Activated CD8-positive, alpha-beta T cell treated with anti-CD3 and anti-CD28 coated beads for 36 hours (primary cell): ENCODE measurements around the gene TMC8. TPM values are rescaled to one million over a fixed set of nuclear protein-coding genes. Genes with fewer than 3 reads are reported as not detected.
"Not testable (repeated sequence)": the region's sequence is repeated elsewhere in the genome, so short reads cannot be mapped to it uniquely, and the experiment has no call there.

Experiments
- ATAC-seq: fragments of 200-7000 bp; cut with Tn5 transposase; one replicate; pipeline ENCODE4 v1.10.0; 2021; ENCODE audit warnings: mild to moderate bottlenecking, moderate library complexity
- CTCF ChIA-PET: fragments of 350-600 bp; sonication (Branson Sonifier 250); formaldehyde crosslinking; loops from one replicate; lab custom pipeline; 2021; ENCODE audit warnings: antibody characterized with exemption; lab: Charles Lee
- POLR2A ChIA-PET: fragments of 350-600 bp; sonication (Branson Sonifier 250); formaldehyde crosslinking; loops from one replicate; lab custom pipeline; 2021; ENCODE audit warnings: antibody characterized with exemption; lab: Charles Lee
- DNase-seq: peaks from one replicate; pipeline ENCODE4 v3.0.0-alpha.2; 2020
- H3K27ac Mint-ChIP-seq: one replicate; pipeline ENCODE4 v1.8.0; 2021; ENCODE audit warnings: mild to moderate bottlenecking, mixed read lengths
- H3K27me3 Mint-ChIP-seq: one replicate; pipeline ENCODE4 v1.8.0; 2021; ENCODE audit warnings: mixed read lengths
- H3K36me3 Mint-ChIP-seq: one replicate; pipeline ENCODE4 v1.8.0; 2021; ENCODE audit warnings: low read depth, mixed read lengths
- H3K4me1 Mint-ChIP-seq: one replicate; pipeline ENCODE4 v1.8.0; 2021; ENCODE audit warnings: low read depth, mixed read lengths
- H3K4me3 Mint-ChIP-seq: one replicate; pipeline ENCODE4 v1.8.0; 2021; ENCODE audit warnings: mild to moderate bottlenecking, moderate library complexity, mixed read lengths
- H3K9me3 Mint-ChIP-seq: one replicate; pipeline ENCODE4 v1.8.0; 2021; ENCODE audit warnings: mixed read lengths
- intact Hi-C: fragments of 100-400 bp; cut with micrococcal nuclease; formaldehyde crosslinking; loops from one replicate; pipeline ENCODE4 v1.10.0; 2022
- total RNA-seq, 2 experiments: library from RNA; stranded (reverse); gene quantifications; one replicate each; pipeline ENCODE4 v1.2.3, GENCODE V29; 2021
- TF ChIP-seq, protein P1 (sequence below): fragments of 200-600 bp; IDR thresholded peaks from one replicate; pipeline ENCODE4 v1.8.0; 2022; ENCODE audit warnings: antibody characterized with exemption, mild to moderate bottlenecking

Gene TMC8
- total RNA-seq, 2 experiments from 2014 or later, result 182 to 197 TPM

DNA sequence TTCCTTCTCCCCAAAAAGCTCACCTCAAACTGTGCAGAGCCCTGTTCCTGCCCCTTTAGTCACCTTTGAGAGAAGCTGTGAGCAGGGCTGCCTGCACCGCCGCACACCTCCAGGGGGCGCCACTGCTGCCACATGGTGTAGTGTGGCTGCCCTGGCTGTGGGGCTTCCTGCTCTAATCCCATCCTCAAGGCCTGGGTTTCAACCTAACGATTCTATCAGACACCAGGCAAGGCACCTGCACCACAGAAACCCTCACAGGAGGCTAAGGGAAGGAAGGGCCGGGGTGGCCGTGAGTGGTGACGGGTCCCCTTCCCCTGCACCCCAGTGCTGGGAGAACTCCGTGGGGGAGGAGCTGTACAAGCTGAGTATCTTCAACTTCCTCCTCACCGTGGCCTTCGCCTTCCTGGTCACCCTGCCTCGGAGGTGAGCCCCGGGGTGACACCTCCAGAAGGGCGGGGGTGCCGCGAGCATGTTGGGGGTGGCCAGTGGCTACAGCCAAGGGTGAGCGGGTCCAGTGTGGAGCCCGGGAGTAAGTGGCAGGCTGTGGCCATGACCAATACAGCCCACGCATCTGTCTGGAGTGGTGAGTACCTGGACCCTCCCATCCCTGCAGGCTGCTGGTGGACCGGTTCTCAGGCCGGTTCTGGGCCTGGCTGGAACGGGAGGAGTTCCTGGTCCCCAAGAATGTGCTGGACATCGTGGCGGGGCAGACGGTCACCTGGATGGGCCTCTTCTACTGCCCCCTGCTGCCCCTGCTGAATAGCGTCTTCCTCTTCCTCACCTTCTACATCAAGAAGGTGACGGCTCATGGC is 7.0 kb downstream of the TMC8 start:
- H3K4me3 Mint-ChIP-seq, result peak overlapping the region; percentile 33

DNA sequence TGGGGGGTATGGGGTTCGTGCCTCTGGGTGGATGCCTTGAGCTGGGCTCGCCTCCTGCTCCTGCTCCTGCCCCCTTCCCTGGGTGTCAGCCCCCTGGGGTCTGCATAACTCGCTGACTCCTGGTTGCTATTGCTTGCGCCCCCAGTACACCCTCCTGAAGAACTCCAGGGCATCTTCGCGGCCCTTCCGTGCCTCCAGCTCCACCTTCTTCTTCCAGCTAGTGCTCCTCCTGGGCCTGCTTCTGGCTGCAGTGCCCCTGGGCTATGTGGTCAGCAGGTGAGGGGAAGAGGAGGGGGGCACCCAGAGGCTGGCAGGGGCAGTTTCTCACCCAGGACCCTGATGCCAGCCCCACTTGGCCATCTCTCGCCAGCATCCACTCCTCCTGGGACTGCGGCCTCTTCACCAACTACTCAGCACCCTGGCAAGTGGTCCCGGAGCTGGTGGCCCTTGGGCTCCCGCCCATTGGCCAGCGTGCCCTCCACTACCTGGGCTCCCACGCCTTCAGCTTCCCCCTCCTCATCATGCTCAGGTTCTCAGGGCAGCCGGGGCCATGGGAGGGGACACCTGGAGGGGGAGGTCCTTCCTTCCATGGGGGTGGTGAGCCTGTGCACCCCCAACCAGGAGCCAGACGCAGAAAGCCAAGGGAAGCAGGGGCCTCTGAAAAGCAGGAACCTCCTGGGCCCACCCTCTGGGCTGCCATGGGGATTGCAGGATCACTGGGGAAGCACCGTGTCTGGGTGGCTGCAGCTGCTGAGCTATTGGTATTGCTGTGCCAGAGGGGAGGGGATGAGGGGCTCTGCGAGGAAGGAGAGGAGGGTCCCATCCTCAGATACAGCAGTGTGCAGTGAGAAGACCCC is 7.9 kb downstream of the TMC8 start:
- Mint-ChIP-seq H3K9me3 (no peaks in the 10 kb centered on the region), H3K4me3 (no peak overlapping the region), H3K27ac (no peak overlapping the region), H3K27me3 (no peaks in the 10 kb centered on the region), H3K36me3 (peaks cover 68% of the 10 kb centered on the region), H3K4me1 (peaks cover 80% of the 10 kb centered on the region)
- DNase-seq (no peak), ATAC-seq (no peak)
- ChIA-PET CTCF (interaction anchor here (0.9 to 6.4 kb wide), 15 partner anchors 8 to 244 kb away, joined by 3 to 83 read pairs (median 4); partner anchors contain the start of genes AFMID, TK1 and TMC6), POLR2A (interaction anchor here (0.6 to 19.2 kb wide), 7 partner anchors 8 to 48 kb away, joined by 3 to 335 read pairs (median 5); partner anchors contain the start of genes C17orf99, TK1, TMC6 and TMC8)
- TF ChIP-seq, protein P1, sequence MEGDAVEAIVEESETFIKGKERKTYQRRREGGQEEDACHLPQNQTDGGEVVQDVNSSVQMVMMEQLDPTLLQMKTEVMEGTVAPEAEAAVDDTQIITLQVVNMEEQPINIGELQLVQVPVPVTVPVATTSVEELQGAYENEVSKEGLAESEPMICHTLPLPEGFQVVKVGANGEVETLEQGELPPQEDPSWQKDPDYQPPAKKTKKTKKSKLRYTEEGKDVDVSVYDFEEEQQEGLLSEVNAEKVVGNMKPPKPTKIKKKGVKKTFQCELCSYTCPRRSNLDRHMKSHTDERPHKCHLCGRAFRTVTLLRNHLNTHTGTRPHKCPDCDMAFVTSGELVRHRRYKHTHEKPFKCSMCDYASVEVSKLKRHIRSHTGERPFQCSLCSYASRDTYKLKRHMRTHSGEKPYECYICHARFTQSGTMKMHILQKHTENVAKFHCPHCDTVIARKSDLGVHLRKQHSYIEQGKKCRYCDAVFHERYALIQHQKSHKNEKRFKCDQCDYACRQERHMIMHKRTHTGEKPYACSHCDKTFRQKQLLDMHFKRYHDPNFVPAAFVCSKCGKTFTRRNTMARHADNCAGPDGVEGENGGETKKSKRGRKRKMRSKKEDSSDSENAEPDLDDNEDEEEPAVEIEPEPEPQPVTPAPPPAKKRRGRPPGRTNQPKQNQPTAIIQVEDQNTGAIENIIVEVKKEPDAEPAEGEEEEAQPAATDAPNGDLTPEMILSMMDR, result no peak
- intact Hi-C loops, result no loop called here

More for the DNA sequence above, 7.0 kb downstream of the TMC8 start:
- no peaks in the 10 kb centered on the region for H3K9me3 Mint-ChIP-seq
- no peaks in the 10 kb centered on the region for H3K27me3 Mint-ChIP-seq
- POLR2A ChIA-PET, result interaction anchor here (0.6 to 19.2 kb wide), 8 partner anchors 9 to 36 kb away, joined by 3 to 335 read pairs (median 6); partner anchors contain the start of genes C17orf99, TMC6 and TMC8
- CTCF ChIA-PET, result interaction anchor here (0.9 to 6.4 kb wide), 17 partner anchors 9 to 245 kb away, joined by 3 to 83 read pairs (median 4); partner anchors contain the start of genes AFMID, TK1 and TMC6
- ATAC-seq (no peak), DNase-seq (peak; percentile 78)
- TF ChIP-seq, protein P1, result peak; percentile 91
- peaks cover 80% of the 10 kb centered on the region for H3K4me1 Mint-ChIP-seq
- peaks cover 74% of the 10 kb centered on the region for H3K36me3 Mint-ChIP-seq
- H3K27ac Mint-ChIP-seq, result peak overlapping the region; percentile 74
- intact Hi-C loops, result no loop called here

DNA sequence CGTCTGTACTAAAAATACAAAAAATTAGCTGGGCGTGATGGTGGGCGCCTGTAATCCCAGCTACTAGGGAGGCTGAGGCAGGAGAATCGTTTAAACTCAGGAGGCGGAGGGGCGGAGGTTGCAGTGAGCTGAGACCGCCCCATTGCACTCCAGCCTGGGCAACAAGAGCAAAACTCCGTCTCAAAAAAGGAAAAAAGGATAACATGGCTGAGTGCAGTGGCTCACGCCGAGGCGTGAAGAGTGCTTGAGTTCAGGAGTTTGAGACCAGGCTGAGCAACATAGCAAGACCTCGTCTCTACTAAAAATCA is 9.2 kb downstream of the TMC8 start:
- peak overlapping the region; percentile 85 for H3K27ac Mint-ChIP-seq
- H3K4me3 Mint-ChIP-seq, result peak overlapping the region; percentile 28

DNA sequence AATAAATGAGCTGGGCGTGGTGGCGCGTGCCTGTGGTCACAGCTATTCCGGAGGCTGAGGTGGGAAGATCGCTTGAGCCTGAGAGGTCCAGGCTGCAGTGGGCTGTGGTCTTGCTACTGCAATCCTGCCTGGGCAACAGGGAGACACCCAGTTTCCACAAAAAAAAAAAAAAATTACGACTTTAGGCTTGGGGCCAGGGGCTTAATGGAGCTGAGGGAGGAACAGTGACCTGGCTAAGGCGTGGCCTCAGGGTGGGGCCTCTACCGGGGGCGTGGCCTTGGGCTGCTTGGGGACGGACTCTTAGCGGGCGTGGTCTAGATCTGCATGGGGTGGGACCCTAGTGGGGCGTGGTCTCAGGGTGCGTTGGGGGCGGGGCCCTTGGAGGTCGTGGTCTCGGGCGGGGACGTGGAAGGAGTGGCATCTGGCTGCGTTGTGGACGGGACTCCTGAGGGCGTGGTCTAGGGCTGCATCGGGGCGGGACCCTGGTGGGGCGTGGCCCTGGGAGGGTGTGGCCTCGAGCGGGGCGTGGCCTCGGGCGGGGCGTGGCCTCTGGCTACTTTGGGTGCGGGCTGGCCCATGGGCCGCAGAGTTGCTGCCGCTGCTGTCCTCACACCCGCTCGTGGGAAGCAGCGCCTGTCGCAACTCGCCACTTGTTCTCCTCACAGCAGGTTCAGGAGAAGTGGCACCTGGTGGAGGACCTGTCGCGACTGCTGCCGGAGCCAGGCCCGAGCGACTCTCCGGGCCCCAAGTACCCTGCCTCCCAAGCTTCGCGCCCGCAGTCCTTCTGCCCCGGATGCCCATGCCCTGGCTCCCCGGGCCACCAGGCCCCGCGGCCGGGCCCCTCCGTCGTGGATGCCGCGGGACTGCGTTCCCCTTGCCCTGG is 9.8 kb downstream of the TMC8 start:
- peak overlapping the region; percentile 85 for H3K27ac Mint-ChIP-seq
- no peaks in the 10 kb centered on the region for H3K27me3 Mint-ChIP-seq
- ChIA-PET POLR2A (interaction anchor here (0.5 to 19.2 kb wide), 8 partner anchors 12 to 35 kb away, joined by 3 to 335 read pairs (median 4); partner anchors contain the start of genes TMC6 and TMC8), CTCF (interaction anchor here (0.6 to 2.0 kb wide), 5 partner anchors 12 to 55 kb away, joined by 3 to 11 read pairs (median 5); no protein-coding TSS in a partner anchor)
- H3K4me1 Mint-ChIP-seq, result peaks cover 67% of the 10 kb centered on the region
- H3K9me3 Mint-ChIP-seq, result no peaks in the 10 kb centered on the region
- H3K4me3 Mint-ChIP-seq, result peak overlapping the region; percentile 28
- TF ChIP-seq, protein P1, result no peak
- peaks cover 49% of the 10 kb centered on the region for H3K36me3 Mint-ChIP-seq
- DNase-seq (peak; percentile 100), ATAC-seq (peak; percentile 91)
- intact Hi-C loops, result loop anchor here (2.0 kb wide), 1 partner anchor 20 kb away; no protein-coding TSS in a partner anchor

More for the DNA sequence above, 9.2 kb downstream of the TMC8 start:
- ChIA-PET POLR2A (interaction anchor here (0.5 to 19.2 kb wide), 7 partner anchors 13 to 36 kb away, joined by 3 to 335 read pairs (median 4); partner anchors contain the start of genes TMC6 and TMC8), CTCF (interaction anchor here (0.6 to 2.0 kb wide), 5 partner anchors 12 to 54 kb away, joined by 3 to 11 read pairs (median 5); no protein-coding TSS in a partner anchor)
- DNase-seq, H3K9me3 Mint-ChIP-seq, ATAC-seq, H3K27me3 Mint-ChIP-seq: not testable (repeated sequence)
- peaks cover 71% of the 10 kb centered on the region for H3K4me1 Mint-ChIP-seq
- peaks cover 54% of the 10 kb centered on the region for H3K36me3 Mint-ChIP-seq
- intact Hi-C loops, result loop anchor here (2.0 kb wide), 1 partner anchor 19 kb away; no protein-coding TSS in a partner anchor
